Peyer's patch (tissue), 4 donors: ENCODE results near the gene EVC. TPM values are rescaled to one million over a fixed set of nuclear protein-coding genes. Genes with fewer than 3 reads are reported as not detected.

Source experiments
- DNase-seq, 3 donors: peaks; one replicate each; pipeline ENCODE4 v3.0.0-alpha.2; 2017 to 2019
- H3K27ac ChIP-seq, 4 donors: fragments of 200-600 bp; sonication (generic); one replicate each; pipeline ENCODE4 v1.5.1; 2016 to 2019
- H3K27me3 ChIP-seq, 2 donors: fragments of 200-600 bp; sonication (generic); one replicate each; pipeline ENCODE4 v1.5.1; 2019
- H3K36me3 ChIP-seq, 3 donors: fragments of 200-600 bp; sonication (generic); one replicate each; pipeline ENCODE4 v1.5.1; 2016 to 2019
- H3K4me1 ChIP-seq, 4 donors: fragments of 200-600 bp; sonication (generic); one replicate each; pipeline ENCODE4 v1.5.1; 2016 to 2019
- H3K4me3 ChIP-seq, 4 donors: fragments of 200-600 bp; sonication (generic); 1 replicate in 3 of 4; 2 replicates in 1 of 4; pipeline ENCODE4 v1.5.1; 2016 to 2019; ENCODE audit warnings: mild to moderate bottlenecking in 1 of 4
- H3K9me3 ChIP-seq, 4 donors: fragments of 200-600 bp; sonication (generic); one replicate each; pipeline ENCODE4 v1.5.1; 2016 to 2019; ENCODE audit warnings: mild to moderate bottlenecking in 1 of 4
- CTCF ChIP-seq, 6 experiments: fragments of 450-650 bp in 4 of 6; fragments of 200-600 bp in 2 of 6; sonication (generic) in 1 of 6; IDR thresholded peaks; one replicate each; pipeline ENCODE4 v1.5.1; 2017 to 2019; ENCODE audit warnings: antibody characterized with exemption in 6 of 6, mild to moderate bottlenecking in 3 of 6, moderate library complexity in 1 of 6
- POLR2A ChIP-seq, 2 donors: fragments of 450-650 bp; IDR thresholded peaks; one replicate each; pipeline ENCODE4 v1.5.1; 2017; ENCODE audit warnings: antibody characterized with exemption in 2 of 2, mild to moderate bottlenecking in 2 of 2, moderate library complexity in 2 of 2
- total RNA-seq, 4 donors: library from RNA; depleted of rRNA; stranded (reverse); fragments of >200 nt; gene quantifications; one replicate each; pipeline ENCODE4 v1.1.0, GENCODE V29; 2016

EVC gene
- total RNA-seq, 4 donors from 2014 or later = 1.6 to 40.4 (median 4.4) TPM

- Histone ChIP-seq H3K27ac (no peak overlapping the region), H3K4me3 (no peak overlapping the region), H3K9me3 (no peaks in the 10 kb centered on the region), H3K4me1 (no peaks in the 10 kb centered on the region), H3K36me3 (peaks cover 0 to 9% (median 0%) of the 10 kb centered on the region in 3 donors), H3K27me3 (no peaks in the 10 kb centered on the region)
- TF ChIP-seq POLR2A (IDR thresholded peaks at IDR 0.05) = no peak
- no peak for TF ChIP-seq CTCF (IDR thresholded peaks at IDR 0.05)
- no peak for DNase-seq
Measured at GRCh38 chr4:5758741-5759140, 47.7 kb downstream of the EVC start.

GRCh38 chr4:5759236-5760075 lies 48.5 kb downstream of the EVC start:
- Histone ChIP-seq H3K4me1 (no peaks in the 10 kb centered on the region), H3K27me3 (no peaks in the 10 kb centered on the region), H3K4me3 (no peak overlapping the region), H3K9me3 (no peaks in the 10 kb centered on the region), H3K36me3 (peaks cover 0 to 9% (median 0%) of the 10 kb centered on the region in 3 donors), H3K27ac (no peak overlapping the region)
- no peak for TF ChIP-seq CTCF (IDR thresholded peaks at IDR 0.05)
- TF ChIP-seq POLR2A (IDR thresholded peaks at IDR 0.05) = no peak
- DNase-seq = no peak

DNA sequence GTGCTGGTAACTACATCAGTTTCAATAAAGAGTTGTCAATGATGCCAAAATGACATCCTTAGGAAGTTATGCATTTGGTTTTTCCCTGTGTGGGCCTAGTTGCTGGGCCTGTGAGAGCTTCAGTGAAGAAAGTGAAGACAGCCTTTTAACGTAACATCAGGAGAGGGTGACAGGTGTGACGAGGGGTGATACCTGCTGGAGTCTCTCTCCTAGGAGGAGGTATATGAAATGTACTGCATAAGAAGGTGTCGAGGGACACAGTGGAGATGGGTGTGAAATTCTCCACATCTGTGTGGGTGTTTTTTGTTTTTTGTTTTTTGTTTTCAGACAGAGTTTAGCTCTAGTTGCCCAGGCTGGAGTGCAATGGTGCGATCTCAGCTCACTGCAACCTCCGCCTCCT lies 49.2 kb downstream of the EVC start:
- Histone ChIP-seq H3K9me3 (no peaks in the 10 kb centered on the region), H3K36me3 (peaks cover 0 to 9% (median 0%) of the 10 kb centered on the region in 3 donors), H3K4me3 (no peak overlapping the region), H3K27me3 (no peaks in the 10 kb centered on the region), H3K27ac (no peak overlapping the region), H3K4me1 (no peaks in the 10 kb centered on the region)
- no peak for DNase-seq
- TF ChIP-seq POLR2A (IDR thresholded peaks at IDR 0.05) (no peak), CTCF (IDR thresholded peaks at IDR 0.05) (no peak)

DNA sequence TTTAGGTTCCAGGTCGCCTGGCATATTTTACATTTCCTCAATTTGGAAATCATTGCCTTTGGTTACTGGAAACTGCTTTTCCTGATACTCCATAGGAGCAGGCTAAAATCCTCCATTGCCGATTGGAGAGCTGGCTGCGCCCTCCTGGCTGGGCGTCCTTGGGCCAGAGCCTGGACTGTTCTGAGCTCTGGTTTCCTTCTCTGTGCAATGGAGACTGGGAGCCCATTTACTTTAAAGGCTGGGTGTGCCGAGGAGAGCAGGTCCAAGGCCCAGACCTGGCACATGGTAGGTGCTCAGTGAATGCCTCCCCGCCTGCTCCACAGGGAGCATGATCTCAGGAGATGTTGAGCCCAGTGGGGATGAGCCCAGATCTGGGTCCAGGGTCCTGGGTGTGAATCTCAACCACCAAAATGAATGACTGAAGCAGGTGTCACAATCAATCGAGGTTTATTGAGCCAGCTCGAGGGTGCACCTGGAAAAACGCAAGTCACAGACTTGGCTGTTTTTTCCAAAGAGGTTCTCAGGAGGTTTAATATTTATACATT lies 50.0 kb downstream of the EVC start:
- no peak for TF ChIP-seq CTCF (IDR thresholded peaks at IDR 0.05)
- no peak for TF ChIP-seq POLR2A (IDR thresholded peaks at IDR 0.05)
- no peak for DNase-seq
- Histone ChIP-seq H3K27me3 (no peaks in the 10 kb centered on the region), H3K4me3 (no peak overlapping the region), H3K36me3 (peaks cover 0 to 9% (median 0%) of the 10 kb centered on the region in 3 donors), H3K27ac (no peak overlapping the region), H3K4me1 (no peaks in the 10 kb centered on the region), H3K9me3 (no peaks in the 10 kb centered on the region)

DNA sequence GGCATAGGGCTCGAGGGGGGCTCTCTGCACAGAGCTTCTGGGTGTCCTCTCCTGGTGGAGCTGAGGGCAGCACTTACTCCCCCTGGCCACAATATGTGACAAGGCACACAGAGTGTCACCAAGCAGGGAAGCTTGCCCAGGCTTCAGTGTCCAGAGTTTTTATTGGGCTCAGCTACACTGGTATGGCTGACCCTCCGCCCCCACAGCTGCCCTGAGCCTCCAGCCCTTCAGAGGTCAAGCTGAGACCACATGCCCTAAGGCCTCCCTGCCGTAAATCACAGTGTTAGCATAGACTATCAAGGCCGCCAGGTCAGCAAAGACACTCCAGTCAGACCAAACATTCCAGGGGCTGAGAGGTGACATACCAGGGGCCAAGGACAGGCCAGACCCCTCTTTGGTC lies 59.0 kb downstream of the EVC start:
- Histone ChIP-seq H3K27me3 (no peaks in the 10 kb centered on the region), H3K4me3 (no peak overlapping the region), H3K27ac (no peak overlapping the region), H3K36me3 (no peaks in the 10 kb centered on the region), H3K9me3 (no peaks in the 10 kb centered on the region), H3K4me1 (no peaks in the 10 kb centered on the region)
- no peak for DNase-seq
- no peak for TF ChIP-seq CTCF (IDR thresholded peaks at IDR 0.05)
- TF ChIP-seq POLR2A (IDR thresholded peaks at IDR 0.05) = no peak
